Ishikawa (cell line): ENCODE data around the gene LPP.
A peak's percentile ranks its signal among the peaks of the same experiment; 100 is the strongest.

ENCODE experiments used
- CEBPB ChIP-seq: IDR thresholded peaks from 2 replicates; pipeline ENCODE4 v1.6.1; 2012
- CREB1 ChIP-seq: IDR thresholded peaks from 2 replicates; pipeline ENCODE4 v1.6.1; 2012; ENCODE audit warnings: low read depth
- EGR1 ChIP-seq: IDR thresholded peaks from 2 replicates; pipeline ENCODE4 v1.6.1; 2012
- EP300 ChIP-seq: IDR thresholded peaks from 2 replicates; pipeline ENCODE4 v1.6.1; 2012; ENCODE audit warnings: borderline replicate concordance
- FOXM1 ChIP-seq: IDR thresholded peaks from 2 replicates; pipeline ENCODE4 v1.6.1; 2012; ENCODE audit warnings: low read depth, borderline replicate concordance
- NFIC ChIP-seq: IDR thresholded peaks from 2 replicates; pipeline ENCODE4 v1.6.1; 2012
- RAD21 ChIP-seq: IDR thresholded peaks from 2 replicates; pipeline ENCODE4 v1.6.1; 2012; ENCODE audit warnings: low read depth
- TAF1 ChIP-seq: IDR thresholded peaks from 2 replicates; pipeline ENCODE4 v1.6.1; 2012; ENCODE audit warnings: low read depth, mild to moderate bottlenecking
- TCF12 ChIP-seq: IDR thresholded peaks from 2 replicates; pipeline ENCODE4 v1.6.1; 2012; ENCODE audit warnings: low read depth
- TEAD4 ChIP-seq: IDR thresholded peaks from 2 replicates; pipeline ENCODE4 v1.6.1; 2012
- YY1 ChIP-seq: IDR thresholded peaks from 2 replicates; pipeline ENCODE4 v1.6.1; 2012; ENCODE audit warnings: low read depth
- ZBTB7A ChIP-seq: IDR thresholded peaks from 2 replicates; pipeline ENCODE4 v1.6.1; 2012; ENCODE audit warnings: low read depth
- TF ChIP-seq, protein P1 (sequence below): IDR thresholded peaks from 2 replicates; pipeline ENCODE4 v1.6.1; 2012
- TF ChIP-seq, protein P2 (sequence below): IDR thresholded peaks from 2 replicates; pipeline ENCODE4 v1.6.1; 2012; ENCODE audit warnings: low read depth, mild to moderate bottlenecking
- TF ChIP-seq, protein P3 (sequence below): IDR thresholded peaks from 2 replicates; pipeline ENCODE4 v1.6.1; 2012

The LPP gene

DNA sequence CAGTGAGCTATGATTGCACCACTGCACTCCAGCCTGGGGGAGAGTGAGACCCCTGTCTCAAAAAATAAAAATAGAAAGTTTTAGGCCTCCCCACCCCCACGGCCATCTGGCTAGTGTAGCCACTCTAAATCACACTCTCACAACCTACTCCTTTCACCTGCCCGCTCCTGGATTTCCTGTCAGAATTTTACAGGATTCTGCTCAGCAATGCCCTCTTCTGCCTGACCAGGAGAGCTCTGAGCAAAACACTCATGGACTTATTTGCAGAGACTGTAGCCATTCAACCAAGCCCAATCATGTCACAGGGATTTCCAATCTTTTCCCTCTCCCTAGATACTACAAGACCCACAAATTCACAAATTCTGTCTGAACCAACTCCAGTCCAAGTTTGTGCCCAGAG lies 775.2 kb downstream of the LPP start:
- TF ChIP-seq, protein P1, sequence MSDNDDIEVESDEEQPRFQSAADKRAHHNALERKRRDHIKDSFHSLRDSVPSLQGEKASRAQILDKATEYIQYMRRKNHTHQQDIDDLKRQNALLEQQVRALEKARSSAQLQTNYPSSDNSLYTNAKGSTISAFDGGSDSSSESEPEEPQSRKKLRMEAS = no peak
- TF ChIP-seq RAD21 = peak; percentile 60

DNA sequence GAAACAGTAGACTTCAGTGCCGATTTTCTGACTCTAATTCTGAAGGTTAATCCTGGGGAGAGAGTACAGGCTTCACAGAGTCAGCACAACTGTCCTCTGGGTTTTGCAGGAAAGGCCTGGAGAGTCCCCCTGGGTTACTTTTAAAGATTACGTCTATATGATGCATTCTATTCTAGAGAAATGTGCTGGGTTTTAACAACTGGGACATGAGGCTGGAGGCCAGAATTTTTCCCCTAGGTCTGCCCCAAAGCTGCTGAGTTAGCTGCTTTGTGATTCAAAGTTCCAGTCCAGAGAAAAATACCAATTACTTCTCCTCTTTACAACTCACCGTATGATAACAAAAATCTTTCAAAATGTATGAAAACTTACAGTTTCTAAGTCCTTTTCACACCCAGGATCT lies 777.1 kb downstream of the LPP start:
- TF ChIP-seq CEBPB (no peak), TCF12 (no peak), EGR1 (no peak), RAD21 (no peak), NFIC (no peak), TAF1 (no peak), YY1 (no peak), TEAD4 (no peak), EP300 (no peak), CREB1 (no peak), FOXM1 (no peak), ZBTB7A (no peak)
- TF ChIP-seq, protein P2, sequence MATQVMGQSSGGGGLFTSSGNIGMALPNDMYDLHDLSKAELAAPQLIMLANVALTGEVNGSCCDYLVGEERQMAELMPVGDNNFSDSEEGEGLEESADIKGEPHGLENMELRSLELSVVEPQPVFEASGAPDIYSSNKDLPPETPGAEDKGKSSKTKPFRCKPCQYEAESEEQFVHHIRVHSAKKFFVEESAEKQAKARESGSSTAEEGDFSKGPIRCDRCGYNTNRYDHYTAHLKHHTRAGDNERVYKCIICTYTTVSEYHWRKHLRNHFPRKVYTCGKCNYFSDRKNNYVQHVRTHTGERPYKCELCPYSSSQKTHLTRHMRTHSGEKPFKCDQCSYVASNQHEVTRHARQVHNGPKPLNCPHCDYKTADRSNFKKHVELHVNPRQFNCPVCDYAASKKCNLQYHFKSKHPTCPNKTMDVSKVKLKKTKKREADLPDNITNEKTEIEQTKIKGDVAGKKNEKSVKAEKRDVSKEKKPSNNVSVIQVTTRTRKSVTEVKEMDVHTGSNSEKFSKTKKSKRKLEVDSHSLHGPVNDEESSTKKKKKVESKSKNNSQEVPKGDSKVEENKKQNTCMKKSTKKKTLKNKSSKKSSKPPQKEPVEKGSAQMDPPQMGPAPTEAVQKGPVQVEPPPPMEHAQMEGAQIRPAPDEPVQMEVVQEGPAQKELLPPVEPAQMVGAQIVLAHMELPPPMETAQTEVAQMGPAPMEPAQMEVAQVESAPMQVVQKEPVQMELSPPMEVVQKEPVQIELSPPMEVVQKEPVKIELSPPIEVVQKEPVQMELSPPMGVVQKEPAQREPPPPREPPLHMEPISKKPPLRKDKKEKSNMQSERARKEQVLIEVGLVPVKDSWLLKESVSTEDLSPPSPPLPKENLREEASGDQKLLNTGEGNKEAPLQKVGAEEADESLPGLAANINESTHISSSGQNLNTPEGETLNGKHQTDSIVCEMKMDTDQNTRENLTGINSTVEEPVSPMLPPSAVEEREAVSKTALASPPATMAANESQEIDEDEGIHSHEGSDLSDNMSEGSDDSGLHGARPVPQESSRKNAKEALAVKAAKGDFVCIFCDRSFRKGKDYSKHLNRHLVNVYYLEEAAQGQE = no peak
- TF ChIP-seq, protein P3, sequence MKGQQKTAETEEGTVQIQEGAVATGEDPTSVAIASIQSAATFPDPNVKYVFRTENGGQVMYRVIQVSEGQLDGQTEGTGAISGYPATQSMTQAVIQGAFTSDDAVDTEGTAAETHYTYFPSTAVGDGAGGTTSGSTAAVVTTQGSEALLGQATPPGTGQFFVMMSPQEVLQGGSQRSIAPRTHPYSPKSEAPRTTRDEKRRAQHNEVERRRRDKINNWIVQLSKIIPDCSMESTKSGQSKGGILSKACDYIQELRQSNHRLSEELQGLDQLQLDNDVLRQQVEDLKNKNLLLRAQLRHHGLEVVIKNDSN = no peak
- TF ChIP-seq, protein P1 = no peak

DNA sequence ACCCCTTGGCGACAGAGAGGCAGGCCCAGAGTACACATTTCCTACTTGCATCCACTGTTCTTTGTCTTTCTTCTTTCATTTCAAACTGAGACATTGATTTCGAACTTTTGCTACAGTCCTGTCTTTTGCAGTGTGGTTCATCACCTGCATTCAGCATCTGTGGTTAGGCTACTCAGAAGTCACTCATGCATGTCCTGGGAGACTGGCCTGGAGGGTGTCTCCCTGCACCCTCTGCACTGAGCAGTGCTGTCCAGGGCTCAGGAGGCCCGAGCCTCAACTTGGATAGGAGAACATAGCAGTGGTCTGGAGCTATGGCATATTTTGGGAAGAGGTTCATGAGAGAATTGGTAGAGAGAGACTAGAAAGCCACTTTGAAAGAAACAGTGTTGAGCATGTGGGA lies 777.6 kb downstream of the LPP start:
- TF ChIP-seq EGR1 (no peak), CEBPB (no peak), FOXM1 (no peak), CREB1 (no peak), EP300 (no peak), TCF12 (no peak), YY1 (no peak), NFIC (no peak), TEAD4 (no peak), RAD21 (no peak)
- TF ChIP-seq, protein P2 = no peak
- TF ChIP-seq, protein P1 = no peak
- TF ChIP-seq, protein P3 = no peak

DNA sequence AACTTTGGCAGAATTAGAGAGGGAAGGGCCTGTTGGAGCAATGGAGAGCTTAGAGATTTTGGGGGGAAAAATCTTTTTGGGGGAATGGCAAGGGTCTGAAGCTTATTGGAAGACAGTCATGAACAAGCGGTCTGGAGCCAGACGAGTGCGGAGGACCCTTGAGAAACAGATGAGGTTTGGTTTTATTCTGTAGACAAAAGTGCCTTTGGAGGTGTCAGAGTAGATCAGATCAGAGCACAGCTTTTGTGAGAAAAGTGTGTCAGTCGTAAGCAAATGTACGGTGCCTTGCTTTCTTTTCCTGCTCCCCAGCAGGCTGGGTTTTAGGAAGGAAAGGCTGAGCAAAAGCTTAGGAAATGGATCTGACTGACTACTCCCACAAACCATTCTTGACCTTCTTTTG lies 781.0 kb downstream of the LPP start:
- no peak for TF ChIP-seq YY1

DNA sequence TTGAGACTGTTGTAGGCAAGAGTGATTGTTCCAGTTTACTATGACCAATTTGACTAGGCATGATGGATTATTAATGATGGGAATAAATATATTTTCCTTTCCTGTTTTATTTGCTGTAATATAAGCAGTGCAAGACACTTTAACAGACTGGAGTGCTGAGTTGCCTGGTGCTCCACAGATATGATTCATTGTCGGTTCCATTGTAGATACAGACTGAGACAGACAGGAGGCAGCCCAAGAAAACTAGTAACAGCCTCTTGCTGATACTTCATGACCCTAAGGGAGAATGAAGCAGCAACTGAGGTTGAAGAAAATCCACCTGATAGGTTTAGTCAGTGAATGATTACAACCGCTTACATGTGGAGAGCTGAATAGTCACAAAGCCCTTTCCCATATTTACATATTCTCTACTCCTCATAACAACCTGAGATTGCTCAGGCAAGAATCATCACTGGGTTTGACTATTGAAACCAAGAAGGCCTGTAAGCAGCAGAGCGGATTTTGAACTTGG lies 782.7 kb downstream of the LPP start:
- no peak for TF ChIP-seq NFIC
- TF ChIP-seq CEBPB = no peak
- TF ChIP-seq YY1 = no peak
- no peak for TF ChIP-seq TEAD4
- no peak for TF ChIP-seq EP300
- TF ChIP-seq RAD21 = no peak
- no peak for TF ChIP-seq FOXM1
- TF ChIP-seq CREB1 = no peak
- TF ChIP-seq, protein P2 = no peak
- no peak for TF ChIP-seq ZBTB7A

DNA sequence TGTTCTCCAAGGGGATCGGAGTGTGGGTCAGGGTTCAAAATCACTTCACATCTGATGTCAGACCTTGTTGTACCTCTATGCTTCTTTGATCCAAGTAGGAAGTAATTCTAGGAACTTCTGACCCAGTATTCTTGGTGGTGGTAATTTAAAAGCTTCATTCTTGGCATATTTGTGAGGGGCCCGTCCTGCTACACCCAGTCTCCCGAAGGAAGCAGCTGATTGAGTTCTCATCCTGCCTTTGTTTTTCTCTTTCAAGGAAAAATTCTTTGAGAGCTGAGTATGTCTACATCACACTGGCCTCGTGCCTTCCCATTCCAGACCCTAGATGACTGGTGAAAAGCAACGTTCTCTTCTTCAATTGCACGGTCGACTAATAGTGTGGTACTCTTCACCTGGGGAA lies 783.4 kb downstream of the LPP start:
- TF ChIP-seq CREB1 = no peak
- TF ChIP-seq YY1 = no peak
- peak; percentile 50 for TF ChIP-seq NFIC
- TF ChIP-seq EP300 = peak; percentile 61; the same call in 1 of the 2 replicates
- TF ChIP-seq TCF12 = peak; percentile 77
- TF ChIP-seq TEAD4 = peak; percentile 90
